H1 (cell line): ENCODE data around the gene ADAM23. TPM values are rescaled to one million over a fixed set of nuclear protein-coding genes. Genes with fewer than 3 reads are reported as not detected.

ENCODE experiments used
- CTCF ChIA-PET: fragments of 300-600 bp; sonication (Branson Sonifier 250); formaldehyde crosslinking; loops from one replicate; lab custom pipeline; 2021; ENCODE audit not compliant: partially characterized antibody; lab: Charles Lee
- POLR2A ChIA-PET: fragments of 300-600 bp; sonication (Branson Sonifier 250); formaldehyde crosslinking; loops from one replicate; lab custom pipeline; 2021; ENCODE audit warnings: inconsistent platforms; ENCODE audit not compliant: partially characterized antibody; lab: Charles Lee
- DNase-seq, 2 experiments: peaks; one replicate each; pipeline versions ENCODE4 v3.0.0 to v3.0.0-alpha.2; 2010 to 2022; ENCODE audit warnings: low spot score in 2 of 2, low read depth in 1 of 2, mixed read lengths in 1 of 2
- FAIRE-seq: peaks from 2 replicates; lab custom pipeline; 2011; peaks lifted over from hg19 to GRCh38; lab: Jason Lieb, UNC
- H2AFZ ChIP-seq: 2 replicates; pipeline ENCODE4 v1.8.1; 2012; ENCODE audit warnings: low read length, inconsistent platforms
- H2AK5ac ChIP-seq: 2 replicates; pipeline ENCODE4 v1.6.1; 2013; ENCODE audit warnings: low read depth, low read length
- H2BK120ac ChIP-seq: replicated peaks from 2 replicates; pipeline ENCODE3; 2013; ENCODE audit warnings: low read depth, low read length, inconsistent platforms
- H2BK12ac ChIP-seq: 2 replicates; pipeline ENCODE4 v1.6.1; 2013; ENCODE audit warnings: low read depth, low read length
- H2BK15ac ChIP-seq: 2 replicates; pipeline ENCODE4 v1.6.1; 2013; ENCODE audit warnings: low read length
- H2BK20ac ChIP-seq: 2 replicates; pipeline ENCODE4 v1.6.1; 2013; ENCODE audit warnings: low read length
- H2BK5ac ChIP-seq: 2 replicates; pipeline ENCODE4 v1.6.1; 2013; ENCODE audit warnings: low read depth, low read length
- H3K14ac ChIP-seq: 2 replicates; pipeline ENCODE4 v1.6.1; 2013; ENCODE audit warnings: inconsistent platforms; ENCODE audit not compliant: insufficient read length
- H3K18ac ChIP-seq: 2 replicates; pipeline ENCODE4 v1.6.1; 2013; ENCODE audit warnings: low read length; ENCODE audit errors: extremely low read depth
- H3K23ac ChIP-seq: 2 replicates; pipeline ENCODE4 v1.6.1; 2013; ENCODE audit warnings: inconsistent platforms; ENCODE audit not compliant: insufficient read length
- H3K23me2 ChIP-seq: 2 replicates; pipeline ENCODE4 v1.6.1; 2013; ENCODE audit warnings: low read depth, low read length
- H3K27ac ChIP-seq: 2 replicates; pipeline ENCODE4 v1.6.1; 2011; ENCODE audit warnings: low read depth, low read length, inconsistent platforms
- H3K27me3 ChIP-seq, 4 experiments: replicated peaks in 1 of 4; 1 replicate in 1 of 4; 2 replicates in 3 of 4; pipeline versions ENCODE4 v1.6.1 to v1.8.1; 2011 to 2013; ENCODE audit warnings: low read length in 3 of 4, mild to moderate bottlenecking in 3 of 4, inconsistent platforms in 2 of 4, mixed read lengths in 2 of 4, moderate library complexity in 1 of 4; ENCODE audit not compliant: control insufficient read depth in 3 of 4, insufficient read depth in 3 of 4; ENCODE audit errors: extremely low read depth in 1 of 4
- H3K36me3 ChIP-seq, 4 experiments: 2 replicates each; pipeline versions ENCODE4 v1.6.1 to v1.8.1; 2011 to 2013; ENCODE audit warnings: mild to moderate bottlenecking in 4 of 4, low read length in 3 of 4, moderate library complexity in 2 of 4, control low read depth in 1 of 4, inconsistent platforms in 1 of 4; ENCODE audit not compliant: insufficient read depth in 4 of 4, control insufficient read depth in 2 of 4
- H3K4ac ChIP-seq: replicated peaks from 2 replicates; pipeline ENCODE3; 2013; ENCODE audit warnings: low read length, low read depth, mixed read lengths, inconsistent platforms; ENCODE audit not compliant: insufficient read length
- H3K4me1 ChIP-seq, 4 experiments: replicated peaks in 1 of 4; 1 replicate in 1 of 4; 2 replicates in 3 of 4; pipeline versions ENCODE4 v1.6.1 to v1.8.1; 2011 to 2013; ENCODE audit warnings: low read length in 3 of 4, inconsistent platforms in 2 of 4, mixed read lengths in 1 of 4; ENCODE audit not compliant: insufficient read depth in 4 of 4, control insufficient read depth in 3 of 4
- H3K4me2 ChIP-seq, 2 experiments: 2 replicates each; pipeline versions ENCODE4 v1.6.1 to v1.8.1; 2011 to 2013; ENCODE audit warnings: low read depth in 2 of 2, low read length in 2 of 2, control low read depth in 1 of 2, inconsistent platforms in 1 of 2, mild to moderate bottlenecking in 1 of 2; ENCODE audit not compliant: insufficient read depth in 1 of 2
- H3K4me3 ChIP-seq, 4 experiments: fragments of 200-600, 300-600 bp in 1 of 4; sonication (generic), shearing (Covaris generic), sonication (Bioruptor Twin) in 1 of 4; 2 replicates each; pipeline versions ENCODE4 v1.5.1 to v1.8.1; 2011 to 2016; ENCODE audit warnings: low read length in 4 of 4, low read depth in 3 of 4, control low read depth in 2 of 4, inconsistent platforms in 2 of 4, mild to moderate bottlenecking in 2 of 4, mixed read lengths in 1 of 4, moderate library complexity in 1 of 4; ENCODE audit not compliant: insufficient read depth in 2 of 4; ENCODE audit errors: extremely low read depth in 1 of 4
- H3K56ac ChIP-seq: replicated peaks from 2 replicates; pipeline ENCODE3; 2013; ENCODE audit warnings: low read depth, mild to moderate bottlenecking, mixed read lengths, low read length, inconsistent platforms; ENCODE audit not compliant: insufficient read length
- H3K79me1 ChIP-seq: 2 replicates; pipeline ENCODE4 v1.6.1; 2013; ENCODE audit warnings: low read depth, low read length, control low read depth
- H3K79me2 ChIP-seq, 2 experiments: 2 replicates each; pipeline versions ENCODE4 v1.6.1 to v1.8.1; 2012 to 2013; ENCODE audit warnings: low read length in 2 of 2, mild to moderate bottlenecking in 2 of 2, inconsistent platforms in 1 of 2; ENCODE audit not compliant: insufficient read depth in 2 of 2, control insufficient read depth in 1 of 2
- H3K9ac ChIP-seq, 4 experiments: replicated peaks in 1 of 4; 1 replicate in 1 of 4; 2 replicates in 3 of 4; pipeline versions ENCODE4 v1.6.1 to v1.8.1; 2011 to 2013; ENCODE audit warnings: low read depth in 3 of 4, low read length in 3 of 4, control low read depth in 2 of 4, mild to moderate bottlenecking in 2 of 4, moderate library complexity in 2 of 4, inconsistent platforms in 1 of 4; ENCODE audit errors: extremely low read depth in 1 of 4
- H3K9me3 ChIP-seq, 2 experiments: 2 replicates each; pipeline versions ENCODE4 v1.6.1 to v1.8.1; 2012 to 2013; ENCODE audit warnings: mild to moderate bottlenecking in 2 of 2, moderate library complexity in 2 of 2, control low read depth in 1 of 2, inconsistent platforms in 1 of 2, low read depth in 1 of 2, low read length in 1 of 2, mixed read lengths in 1 of 2; ENCODE audit not compliant: insufficient read depth in 2 of 2
- H4K20me1 ChIP-seq, 2 experiments: replicated peaks in 1 of 2; 2 replicates each; pipeline versions ENCODE3 to v1.8.1; 2011 to 2013; ENCODE audit warnings: inconsistent platforms in 2 of 2, low read length in 2 of 2, mild to moderate bottlenecking in 1 of 2; ENCODE audit not compliant: insufficient read depth in 2 of 2, control insufficient read depth in 1 of 2
- H4K5ac ChIP-seq: 2 replicates; pipeline ENCODE4 v1.6.1; 2013; ENCODE audit warnings: low read length, low read depth, mixed read lengths, inconsistent platforms; ENCODE audit not compliant: insufficient read length
- H4K8ac ChIP-seq: 2 replicates; pipeline ENCODE4 v1.8.0; 2013; ENCODE audit warnings: mild to moderate bottlenecking, moderate library complexity, low read length, inconsistent platforms; ENCODE audit not compliant: insufficient read depth; ENCODE audit errors: extremely low read depth
- H4K91ac ChIP-seq: replicated peaks from 2 replicates; pipeline ENCODE3; 2013; ENCODE audit warnings: low read length, mixed read lengths, inconsistent platforms; ENCODE audit not compliant: insufficient read length
- CBX8 ChIP-seq: fragments of 300-800, 300-1000 bp; sonication (generic); IDR thresholded peaks from 2 replicates; pipeline ENCODE4 v1.7.1; 2016; ENCODE audit warnings: low read depth, low read length, borderline replicate concordance
- E2F6 ChIP-seq: IDR thresholded peaks from 2 replicates; pipeline ENCODE4 v1.6.1; 2012; ENCODE audit warnings: inconsistent platforms
- EGR1 ChIP-seq: IDR thresholded peaks from 2 replicates; pipeline ENCODE4 v1.6.1; 2011; ENCODE audit warnings: low read depth, low read length, borderline replicate concordance
- GABPA ChIP-seq: IDR thresholded peaks from 2 replicates; pipeline ENCODE4 v1.6.1; 2011; ENCODE audit warnings: mild to moderate bottlenecking, low read length, moderate library complexity, borderline replicate concordance; ENCODE audit not compliant: insufficient read depth
- JUN ChIP-seq: IDR thresholded peaks from 2 replicates; pipeline ENCODE4 v1.6.1; 2011; ENCODE audit warnings: low read depth, mild to moderate bottlenecking, improper control_type of control experiment, low read length
- RAD21 ChIP-seq, 2 experiments: IDR thresholded peaks in 1 of 2; conservative IDR thresholded peaks in 1 of 2; 2 replicates each; pipeline ENCODE4 v1.6.1; 2011; ENCODE audit warnings: low read depth in 2 of 2, low read length in 2 of 2, improper control_type of control experiment in 1 of 2, inconsistent platforms in 1 of 2, mild to moderate bottlenecking in 1 of 2, moderate library complexity in 1 of 2
- RBBP5 ChIP-seq: IDR thresholded peaks from 2 replicates; pipeline ENCODE4 v1.7.1; 2012; ENCODE audit warnings: low read depth, mild to moderate bottlenecking, inconsistent platforms, low read length, moderate library complexity, borderline replicate concordance
- RNF2 ChIP-seq: fragments of 200-900, 300-1000 bp; sonication (generic); IDR thresholded peaks from 2 replicates; pipeline ENCODE4 v1.7.1; 2016; ENCODE audit warnings: borderline replicate concordance, low read depth, mild to moderate bottlenecking, antibody characterized with exemption, low read length; ENCODE audit not compliant: poor library complexity, severe bottlenecking; ENCODE audit errors: missing control alignments
- RXRA ChIP-seq: IDR thresholded peaks from 2 replicates; pipeline ENCODE4 v1.6.1; 2011; ENCODE audit warnings: low read depth, mild to moderate bottlenecking, low read length, moderate library complexity; ENCODE audit not compliant: insufficient read depth
- SIRT6 ChIP-seq: IDR thresholded peaks from one replicate; pipeline ENCODE4 v1.7.1; 2012; ENCODE audit warnings: low read length, inconsistent platforms
- SIX5 ChIP-seq: IDR thresholded peaks from 2 replicates; pipeline ENCODE4 v1.6.1; 2011; ENCODE audit warnings: mild to moderate bottlenecking, low read depth, low read length
- SP1 ChIP-seq: IDR thresholded peaks from 2 replicates; pipeline ENCODE4 v1.6.1; 2011; ENCODE audit warnings: low read depth, low read length
- ZNF274 ChIP-seq: IDR thresholded peaks from 2 replicates; pipeline ENCODE4 v1.7.0; 2012; ENCODE audit warnings: low read length, borderline replicate concordance; ENCODE audit errors: extremely low read depth
- WGBS, 2 experiments: shearing (Covaris generic) in 1 of 2; methylation state at CpG; one replicate each; pipeline versions ENCODE4 v1.1.6 to v1.1.7; 2013 to 2015; ENCODE audit warnings: low lambda C conversion rate in 2 of 2, mixed read lengths in 2 of 2, inconsistent platforms in 1 of 2, low coverage in 1 of 2, missing lambda C conversion rate in 1 of 2; ENCODE audit not compliant: insufficient replicate concordance in 2 of 2, insufficient coverage in 1 of 2, insufficient read length in 1 of 2; ENCODE audit errors: extremely low coverage in 1 of 2, missing lambda C conversion rate in 1 of 2; 5-methylcytosine and 5-hydroxymethylcytosine counted together
- polyA plus RNA-seq, 7 experiments: library from polyadenylated mRNA; depleted of rRNA in 3 of 7; stranded (reverse) in 5 of 7; unstranded in 2 of 7; fragments of >200 nt in 5 of 7; fragments of 200-250 nt in 2 of 7; gene quantifications; 1 replicate in 5 of 7; 2 replicates in 1 of 7; 4 replicates in 1 of 7; pipeline versions ENCODE4 v1.2.1 to v1.2.3, GENCODE V29; 2011 to 2013; ENCODE audit warnings: missing spikeins in 2 of 7, mixed read lengths in 2 of 7
- total RNA-seq: library from RNA; stranded (reverse); fragmentation: NEBNext Ultra II Directional; extraction: Animal tissue kit (Norgen Biotek cat#: 25700); gene quantifications from 2 replicates; pipeline ENCODE4 v1.2.1, GENCODE V29; 2021

ADAM23 gene
- total and polyA plus RNA-seq, 2 of the 8 experiments (the other 6 are each of a cell fraction or from before 2014, with no cell fraction given), result 9.9 to 20.8 TPM

- no peaks in the 10 kb centered on the region for H3K36me3 ChIP-seq
- no peak overlapping the region for H3K27ac ChIP-seq
- no peak overlapping the region for H3K9ac ChIP-seq
- no peaks in the 10 kb centered on the region for H3K4me1 ChIP-seq
- FAIRE-seq (no peak), DNase-seq (no peak)
- no peak for TF ChIP-seq CBX8
- TF ChIP-seq EGR1, result no peak
- TF ChIP-seq SIX5, result no peak
- no peak for TF ChIP-seq RXRA
- TF ChIP-seq E2F6, result no peak
- TF ChIP-seq RBBP5, result no peak
- no peak for TF ChIP-seq RAD21 (IDR thresholded peaks at IDR 0.05 in 1 of 2, conservative IDR thresholded peaks at IDR 0.05 in 1 of 2; ENCODE audit: low read depth in 2 of 2, low read length in 2 of 2)
- TF ChIP-seq GABPA, result no peak
- TF ChIP-seq SIRT6, result no peak
- TF ChIP-seq SP1, result no peak
- TF ChIP-seq JUN, result no peak
- no peak for TF ChIP-seq ZNF274
- TF ChIP-seq RNF2, result no peak
- no peak overlapping the region for H3K4me3 ChIP-seq
- 96% methylated on average over 3 of the region's 3 CpGs; no CpG with 5 or more reads in 1 of the 2 experiments for WGBS, 2 experiments
- H3K18ac ChIP-seq, result no peak overlapping the region
- no peak overlapping the region for H2BK12ac ChIP-seq
- H3K79me1 ChIP-seq, result no peaks in the 10 kb centered on the region
- H3K9me3 ChIP-seq, result no peaks in the 10 kb centered on the region
- H3K4me2 ChIP-seq, result no peak overlapping the region
- no peak overlapping the region for H2BK20ac ChIP-seq
- H3K27me3 ChIP-seq, result no peaks in the 10 kb centered on the region
- no peak overlapping the region for H2AFZ ChIP-seq
- CTCF ChIA-PET, result no interaction called here
- H3K23me2 ChIP-seq, result no peaks in the 10 kb centered on the region
- no peak overlapping the region for H3K4ac ChIP-seq
- no peak overlapping the region for H2AK5ac ChIP-seq
- H4K20me1 ChIP-seq, result no peaks in the 10 kb centered on the region
- no peak overlapping the region for H2BK120ac ChIP-seq
- no peak overlapping the region for H3K14ac ChIP-seq
- POLR2A ChIA-PET, result no interaction called here
- no peak overlapping the region for H4K5ac ChIP-seq
- no peak overlapping the region for H2BK15ac ChIP-seq
- no peak overlapping the region for H2BK5ac ChIP-seq
- no peak overlapping the region for H3K56ac ChIP-seq
- no peak overlapping the region for H4K91ac ChIP-seq
- no peak overlapping the region for H4K8ac ChIP-seq
- no peaks in the 10 kb centered on the region for H3K79me2 ChIP-seq
- H3K23ac ChIP-seq, result no peak overlapping the region
These were observed 154.4 kb downstream of the ADAM23 start for GRCh38 chr2:206597717-206598218.
